Immature natural killer cell (primary cell): Measurements from ENCODE around the gene SVEP1. TPM values are rescaled to one million over a fixed set of nuclear protein-coding genes. Genes with fewer than 3 reads are reported as not detected.
"Not testable (repeated sequence)": the region's sequence is repeated elsewhere in the genome, so short reads cannot be mapped to it uniquely, and the experiment has no call there.

Experiments
- DNase-seq, 3 donors: peaks; one replicate each; pipeline ENCODE4 v3.0.0; 2022; ENCODE audit warnings: mixed read lengths in 1 of 3
- H3K27ac Mint-ChIP-seq, 6 donors: one replicate each; pipeline ENCODE4 v1.8.0; 2020; ENCODE audit warnings: mixed read lengths in 6 of 6, mild to moderate bottlenecking in 5 of 6, inconsistent platforms in 4 of 6, moderate library complexity in 3 of 6
- H3K27me3 Mint-ChIP-seq, 3 donors: one replicate each; pipeline ENCODE4 v1.8.0; 2020 to 2021; ENCODE audit warnings: low read depth in 3 of 3, mild to moderate bottlenecking in 3 of 3, mixed read lengths in 3 of 3, moderate library complexity in 3 of 3, inconsistent platforms in 1 of 3
- H3K36me3 Mint-ChIP-seq, 3 donors: one replicate each; pipeline ENCODE4 v1.8.0; 2020; ENCODE audit warnings: mixed read lengths in 3 of 3, inconsistent platforms in 2 of 3, mild to moderate bottlenecking in 2 of 3
- H3K4me1 Mint-ChIP-seq, 2 donors: one replicate each; pipeline ENCODE4 v1.8.0; 2020; ENCODE audit warnings: inconsistent platforms in 2 of 2, mild to moderate bottlenecking in 2 of 2, mixed read lengths in 2 of 2, moderate library complexity in 1 of 2
- H3K4me3 Mint-ChIP-seq, 5 donors: one replicate each; pipeline ENCODE4 v1.8.0; 2020; ENCODE audit warnings: mild to moderate bottlenecking in 5 of 5, mixed read lengths in 5 of 5, inconsistent platforms in 3 of 5, moderate library complexity in 3 of 5
- H3K9me3 Mint-ChIP-seq, 6 donors: one replicate each; pipeline ENCODE4 v1.8.0; 2020; ENCODE audit warnings: mild to moderate bottlenecking in 6 of 6, mixed read lengths in 6 of 6, inconsistent platforms in 4 of 6, moderate library complexity in 3 of 6
- polyA plus RNA-seq, 3 donors: library from polyadenylated mRNA; unstranded; fragments of 300-500 nt; fragmentation: Illumina TruSeq; gene quantifications; one replicate each; pipeline ENCODE4 v1.2.3, GENCODE V29; 2021

Gene SVEP1
- polyA plus RNA-seq, 3 donors from 2014 or later = 0.03 TPM; not detected in 2

DNA sequence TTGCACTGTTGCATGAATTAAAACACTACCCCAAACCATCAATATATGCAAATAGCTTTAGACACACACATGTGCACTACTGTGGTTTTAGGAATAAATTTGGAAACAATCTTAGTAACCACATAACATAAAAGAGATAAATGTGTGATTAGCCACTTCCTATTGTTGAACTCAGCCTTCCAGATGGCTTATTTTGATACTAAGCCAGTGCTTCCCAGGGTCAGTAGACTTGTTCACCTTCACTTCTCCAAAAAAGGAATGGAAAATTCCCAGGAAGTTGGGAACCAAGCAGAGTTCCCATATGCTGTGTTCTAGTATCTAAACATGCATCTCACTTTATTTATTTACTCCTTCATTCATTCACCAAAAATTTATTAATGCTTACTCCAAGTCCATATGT, 47.8 kb downstream of the SVEP1 start:
- Mint-ChIP-seq H3K27ac (no peak overlapping the region), H3K9me3 (peaks cover 0 to 15% (median 3%) of the 10 kb centered on the region in 6 donors), H3K4me3 (no peak overlapping the region), H3K36me3 (no peaks in the 10 kb centered on the region), H3K27me3 (peaks cover 0 to 2% (median 2%) of the 10 kb centered on the region in 3 donors), H3K4me1 (no peaks in the 10 kb centered on the region)
- DNase-seq = no peak

DNA sequence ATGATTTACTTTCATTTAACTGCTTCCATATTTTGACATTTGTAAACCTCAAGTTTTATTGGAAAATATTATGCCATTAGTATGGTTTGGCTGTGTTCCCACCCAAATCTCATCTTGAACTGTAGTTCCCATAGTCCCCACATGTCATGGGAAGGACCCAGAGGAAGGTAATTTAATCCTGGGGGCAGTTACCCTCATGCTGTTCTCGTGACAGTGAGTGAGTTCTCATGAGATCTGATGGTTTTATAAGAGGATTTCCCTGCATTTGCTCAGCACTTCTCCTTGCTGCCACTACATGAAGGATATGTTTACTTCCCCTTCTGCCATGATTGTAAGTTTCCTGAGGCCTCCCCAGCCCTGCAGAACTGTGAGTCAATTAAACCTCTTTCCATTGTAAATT, 48.3 kb downstream of the SVEP1 start:
- H3K9me3 Mint-ChIP-seq = peaks cover 0 to 15% (median 3%) of the 10 kb centered on the region in 6 donors
- not testable (repeated sequence) for H3K27me3 Mint-ChIP-seq, H3K4me3 Mint-ChIP-seq, H3K4me1 Mint-ChIP-seq, H3K36me3 Mint-ChIP-seq, H3K27ac Mint-ChIP-seq, DNase-seq

GRCh38 chr9:110528645-110529044, 50.9 kb downstream of the SVEP1 start:
- Mint-ChIP-seq H3K9me3 (peaks cover 0 to 6% (median 3%) of the 10 kb centered on the region in 6 donors), H3K36me3 (no peaks in the 10 kb centered on the region), H3K27ac (no peak overlapping the region), H3K4me3 (no peak overlapping the region), H3K27me3 (peaks cover 0 to 2% (median 2%) of the 10 kb centered on the region in 3 donors), H3K4me1 (no peaks in the 10 kb centered on the region)
- DNase-seq = no peak

- Mint-ChIP-seq H3K9me3 (peaks cover 0 to 6% (median 2%) of the 10 kb centered on the region in 6 donors), H3K27me3 (peaks cover 0 to 2% (median 2%) of the 10 kb centered on the region in 3 donors), H3K4me3 (no peak overlapping the region), H3K36me3 (no peaks in the 10 kb centered on the region), H3K4me1 (no peaks in the 10 kb centered on the region), H3K27ac (no peak overlapping the region)
- no peak for DNase-seq
These were observed 53.1 kb downstream of the SVEP1 start for GRCh38 chr9:110526426-110526825.

DNA sequence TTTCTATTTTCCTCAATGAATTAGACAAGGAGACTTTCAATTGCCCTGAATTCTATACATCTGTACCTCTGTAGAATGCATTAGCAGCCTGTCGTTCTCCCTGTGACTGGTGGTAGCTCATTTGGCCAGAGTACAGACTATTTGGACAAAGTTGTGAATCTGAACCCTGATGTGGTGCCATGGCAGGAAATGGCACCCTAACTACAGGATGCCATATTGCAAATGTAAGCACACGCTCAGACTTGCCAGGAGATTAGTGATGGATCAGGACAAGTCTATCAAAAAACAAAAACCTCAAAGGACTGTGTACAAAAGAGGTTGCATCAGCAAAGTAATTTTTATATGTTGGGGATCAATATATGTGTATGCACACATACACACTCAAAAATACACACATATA, 58.3 kb downstream of the SVEP1 start:
- peaks cover 0 to 2% (median 1%) of the 10 kb centered on the region in 3 donors for H3K27me3 Mint-ChIP-seq
- no peaks in the 10 kb centered on the region for H3K36me3 Mint-ChIP-seq
- no peak overlapping the region for H3K4me3 Mint-ChIP-seq
- no peak for DNase-seq
- H3K4me1 Mint-ChIP-seq = no peaks in the 10 kb centered on the region
- H3K27ac Mint-ChIP-seq = no peak overlapping the region
- H3K9me3 Mint-ChIP-seq = peaks cover 0 to 6% (median 4%) of the 10 kb centered on the region in 6 donors

GRCh38 chr9:110520120-110520701, 59.3 kb downstream of the SVEP1 start:
- peaks cover 0 to 2% (median 1%) of the 10 kb centered on the region in 3 donors for H3K27me3 Mint-ChIP-seq
- H3K9me3 Mint-ChIP-seq = peaks cover 0 to 6% (median 4%) of the 10 kb centered on the region in 6 donors
- H3K27ac Mint-ChIP-seq = no peak overlapping the region
- no peaks in the 10 kb centered on the region for H3K36me3 Mint-ChIP-seq
- DNase-seq = no peak
- no peak overlapping the region for H3K4me3 Mint-ChIP-seq
- no peaks in the 10 kb centered on the region for H3K4me1 Mint-ChIP-seq

- no peaks in the 10 kb centered on the region for H3K4me1 Mint-ChIP-seq
- peaks cover 0 to 11% (median 4%) of the 10 kb centered on the region in 6 donors for H3K9me3 Mint-ChIP-seq
- no peak overlapping the region for H3K27ac Mint-ChIP-seq
- H3K36me3 Mint-ChIP-seq = no peaks in the 10 kb centered on the region
- peaks cover 0 to 2% (median 1%) of the 10 kb centered on the region in 3 donors for H3K27me3 Mint-ChIP-seq
- no peak overlapping the region for H3K4me3 Mint-ChIP-seq
- DNase-seq = no peak
These were observed 62.1 kb downstream of the SVEP1 start for GRCh38 chr9:110517483-110517882.

DNA sequence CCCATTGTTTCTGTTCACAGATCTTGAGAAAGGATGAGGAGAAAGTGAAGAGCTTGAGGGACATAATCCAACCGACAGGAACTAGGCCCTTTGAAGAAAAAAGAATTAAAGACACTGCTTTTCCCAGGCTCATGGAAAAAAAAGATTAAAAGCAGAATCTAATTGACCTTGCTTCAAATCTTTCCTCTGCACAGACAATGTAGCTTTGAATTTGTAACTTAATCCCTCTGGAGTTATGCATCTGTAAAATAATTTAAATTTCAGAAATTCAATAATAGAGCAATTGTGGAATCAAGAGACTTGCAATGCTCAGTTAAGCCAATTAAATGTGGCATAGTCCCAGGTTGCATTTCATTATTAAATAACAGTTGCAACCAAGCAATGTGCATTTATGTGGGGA, 64.6 kb downstream of the SVEP1 start:
- Mint-ChIP-seq H3K27me3 (peaks cover 0 to 2% (median 1%) of the 10 kb centered on the region in 3 donors), H3K9me3 (peaks cover 0 to 11% (median 4%) of the 10 kb centered on the region in 6 donors), H3K4me3 (no peak overlapping the region), H3K4me1 (no peaks in the 10 kb centered on the region), H3K36me3 (no peaks in the 10 kb centered on the region), H3K27ac (no peak overlapping the region)
- DNase-seq = no peak

- peaks cover 0 to 11% (median 3%) of the 10 kb centered on the region in 6 donors for H3K9me3 Mint-ChIP-seq
- DNase-seq = no peak
- no peaks in the 10 kb centered on the region for H3K4me1 Mint-ChIP-seq
- no peak overlapping the region for H3K27ac Mint-ChIP-seq
- H3K4me3 Mint-ChIP-seq = no peak overlapping the region
- no peaks in the 10 kb centered on the region for H3K36me3 Mint-ChIP-seq
- H3K27me3 Mint-ChIP-seq = peaks cover 0 to 2% (median 0%) of the 10 kb centered on the region in 3 donors
These were observed 66.7 kb downstream of the SVEP1 start for GRCh38 chr9:110512817-110513216.

DNA sequence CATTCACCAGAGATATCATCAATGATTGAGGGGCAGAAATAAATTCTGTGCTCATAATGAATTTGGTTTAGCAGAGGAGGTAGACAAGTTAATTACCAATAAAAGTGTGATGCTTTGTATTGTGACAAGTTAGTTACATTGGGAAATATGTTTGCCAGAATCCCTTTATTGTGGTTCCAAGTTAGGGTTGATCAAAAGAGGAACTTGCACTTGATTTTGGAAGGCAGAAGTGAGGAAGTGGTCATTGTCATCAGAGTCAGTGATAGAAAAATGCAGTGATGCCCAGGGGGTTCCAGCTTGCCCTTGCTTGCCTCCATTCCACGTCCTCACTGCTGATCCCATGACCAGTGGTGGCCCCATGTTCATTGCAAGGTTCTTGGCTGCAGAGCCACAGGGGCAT, 69.7 kb downstream of the SVEP1 start:
- Mint-ChIP-seq H3K9me3 (peaks cover 3 to 25% (median 5%) of the 10 kb centered on the region in 6 donors), H3K27ac (no peak overlapping the region), H3K4me3 (no peak overlapping the region), H3K36me3 (no peaks in the 10 kb centered on the region), H3K27me3 (peaks cover 0 to 3% (median 0%) of the 10 kb centered on the region in 3 donors), H3K4me1 (no peaks in the 10 kb centered on the region)
- DNase-seq = no peak

- Mint-ChIP-seq H3K4me1 (no peaks in the 10 kb centered on the region), H3K9me3 (peaks cover 0 to 22% (median 4%) of the 10 kb centered on the region in 6 donors), H3K27ac (no peak overlapping the region), H3K36me3 (no peaks in the 10 kb centered on the region), H3K27me3 (peaks cover 0 to 3% (median 0%) of the 10 kb centered on the region in 3 donors), H3K4me3 (no peak overlapping the region)
- no peak for DNase-seq
These were observed 76.7 kb downstream of the SVEP1 start for GRCh38 chr9:110502842-110503241.

- Mint-ChIP-seq H3K27ac (no peak overlapping the region), H3K36me3 (no peaks in the 10 kb centered on the region), H3K4me1 (no peaks in the 10 kb centered on the region), H3K27me3 (peaks cover 0 to 3% (median 2%) of the 10 kb centered on the region in 3 donors), H3K4me3 (no peak overlapping the region), H3K9me3 (peaks cover 0 to 5% (median 3%) of the 10 kb centered on the region in 6 donors)
- DNase-seq = no peak
These were observed 79.9 kb downstream of the SVEP1 start for GRCh38 chr9:110499608-110500007.

- Mint-ChIP-seq H3K9me3 (peaks cover 0 to 8% (median 3%) of the 10 kb centered on the region in 6 donors), H3K27me3 (no peaks in the 10 kb centered on the region), H3K27ac (no peak overlapping the region), H3K4me1 (no peaks in the 10 kb centered on the region), H3K4me3 (no peak overlapping the region), H3K36me3 (peaks cover 0 to 4% (median 0%) of the 10 kb centered on the region in 3 donors)
- no peak for DNase-seq
These were observed 92.3 kb downstream of the SVEP1 start for GRCh38 chr9:110487196-110487595.

- Mint-ChIP-seq H3K9me3 (peaks cover 0 to 8% (median 3%) of the 10 kb centered on the region in 6 donors), H3K4me3 (no peak overlapping the region), H3K4me1 (no peaks in the 10 kb centered on the region), H3K36me3 (peaks cover 0 to 4% (median 0%) of the 10 kb centered on the region in 3 donors), H3K27me3 (no peaks in the 10 kb centered on the region), H3K27ac (no peak overlapping the region)
- DNase-seq = no peak
These were observed 93.3 kb downstream of the SVEP1 start for GRCh38 chr9:110486218-110486617.

GRCh38 chr9:110479481-110479880, 100.1 kb downstream of the SVEP1 start:
- Mint-ChIP-seq H3K9me3 (peaks cover 0 to 8% (median 0%) of the 10 kb centered on the region in 6 donors), H3K36me3 (peaks cover 0 to 4% (median 0%) of the 10 kb centered on the region in 3 donors), H3K4me3 (no peak overlapping the region), H3K27me3 (peaks cover 0 to 3% (median 2%) of the 10 kb centered on the region in 3 donors), H3K4me1 (no peaks in the 10 kb centered on the region), H3K27ac (no peak overlapping the region)
- DNase-seq = no peak
